GM12801 (cell line): ENCODE measurements around the gene PNLDC1.

Experiments used
- TF ChIP-seq, protein P1 (sequence below): IDR thresholded peaks from one replicate; pipeline ENCODE4 v1.5.1; 2011; ENCODE audit warnings: control low read depth; ENCODE audit not compliant: insufficient read length; ENCODE audit errors: extremely low read depth

The PNLDC1 gene

DNA sequence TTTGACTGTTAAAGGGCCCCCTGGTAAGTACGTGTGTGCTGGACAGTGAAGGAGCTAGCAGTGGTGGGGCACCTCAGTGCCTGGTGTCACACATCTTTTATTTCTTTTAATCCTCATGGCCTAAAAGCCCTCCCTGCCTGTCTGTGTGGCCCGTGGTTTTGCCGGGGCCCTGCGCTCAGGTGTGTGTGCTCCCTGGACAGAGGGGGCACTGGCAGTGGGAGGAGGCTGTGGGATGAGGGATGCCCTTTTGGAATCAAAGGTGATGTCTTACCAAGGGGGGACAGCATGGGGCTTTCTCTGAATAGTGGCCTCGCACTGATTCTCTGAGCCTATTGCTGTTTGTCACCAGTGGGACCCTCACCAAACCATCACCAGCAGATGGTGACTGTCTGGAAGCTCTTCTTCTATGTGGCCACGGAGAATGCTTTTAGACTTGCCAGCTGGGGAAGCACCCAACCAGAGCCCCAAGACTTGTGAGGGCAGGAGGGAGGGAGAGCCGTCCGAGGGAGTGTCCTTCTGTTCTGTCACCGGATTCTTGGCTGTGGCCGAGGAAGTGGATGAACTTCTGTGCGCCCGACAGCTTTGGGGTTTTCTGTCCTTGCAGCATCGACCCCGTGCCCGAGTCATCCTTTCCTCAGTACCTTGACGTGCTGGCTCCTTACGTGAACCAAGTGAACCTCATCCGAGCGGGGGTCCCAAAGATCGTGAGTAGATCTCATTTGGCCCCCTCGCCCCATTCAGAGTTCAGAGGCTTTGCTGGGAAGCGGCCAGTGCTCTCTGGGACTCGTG, 18.1 kb downstream of the PNLDC1 start:
- TF ChIP-seq, protein P1, sequence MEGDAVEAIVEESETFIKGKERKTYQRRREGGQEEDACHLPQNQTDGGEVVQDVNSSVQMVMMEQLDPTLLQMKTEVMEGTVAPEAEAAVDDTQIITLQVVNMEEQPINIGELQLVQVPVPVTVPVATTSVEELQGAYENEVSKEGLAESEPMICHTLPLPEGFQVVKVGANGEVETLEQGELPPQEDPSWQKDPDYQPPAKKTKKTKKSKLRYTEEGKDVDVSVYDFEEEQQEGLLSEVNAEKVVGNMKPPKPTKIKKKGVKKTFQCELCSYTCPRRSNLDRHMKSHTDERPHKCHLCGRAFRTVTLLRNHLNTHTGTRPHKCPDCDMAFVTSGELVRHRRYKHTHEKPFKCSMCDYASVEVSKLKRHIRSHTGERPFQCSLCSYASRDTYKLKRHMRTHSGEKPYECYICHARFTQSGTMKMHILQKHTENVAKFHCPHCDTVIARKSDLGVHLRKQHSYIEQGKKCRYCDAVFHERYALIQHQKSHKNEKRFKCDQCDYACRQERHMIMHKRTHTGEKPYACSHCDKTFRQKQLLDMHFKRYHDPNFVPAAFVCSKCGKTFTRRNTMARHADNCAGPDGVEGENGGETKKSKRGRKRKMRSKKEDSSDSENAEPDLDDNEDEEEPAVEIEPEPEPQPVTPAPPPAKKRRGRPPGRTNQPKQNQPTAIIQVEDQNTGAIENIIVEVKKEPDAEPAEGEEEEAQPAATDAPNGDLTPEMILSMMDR, result no peak

DNA sequence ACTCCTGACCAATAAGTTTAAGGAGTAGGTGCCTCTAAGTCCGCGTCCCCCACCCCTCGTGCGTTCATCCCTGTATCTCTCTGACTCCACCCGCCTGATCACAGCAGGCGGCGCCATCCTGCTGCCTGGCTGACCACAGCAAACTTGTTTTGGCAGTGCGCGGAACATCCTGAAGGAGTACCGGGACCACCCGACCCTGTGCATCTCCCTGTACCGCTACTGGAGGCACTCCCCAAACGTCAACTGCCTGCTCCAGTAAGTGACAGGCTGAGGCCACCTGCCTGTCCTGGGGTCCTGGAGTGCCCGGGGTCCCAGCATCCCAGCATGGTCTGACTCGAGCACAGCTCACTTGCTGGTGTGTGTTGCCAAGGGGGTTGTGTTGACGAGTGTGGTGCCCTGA, 19.0 kb downstream of the PNLDC1 start:
- TF ChIP-seq, protein P1, result no peak

GRCh38 chr6:159819932-159820640, 20.0 kb downstream of the PNLDC1 start:
- TF ChIP-seq, protein P1, result no peak

- TF ChIP-seq, protein P1, result no peak
These were observed 21.0 kb downstream of the PNLDC1 start for GRCh38 chr6:159821122-159821521.

- TF ChIP-seq, protein P1, result no peak
These were observed 21.6 kb downstream of the PNLDC1 start for GRCh38 chr6:159821726-159822125.

- TF ChIP-seq, protein P1, result no peak
These were observed 23.9 kb downstream of the PNLDC1 start for GRCh38 chr6:159823953-159824352.

DNA sequence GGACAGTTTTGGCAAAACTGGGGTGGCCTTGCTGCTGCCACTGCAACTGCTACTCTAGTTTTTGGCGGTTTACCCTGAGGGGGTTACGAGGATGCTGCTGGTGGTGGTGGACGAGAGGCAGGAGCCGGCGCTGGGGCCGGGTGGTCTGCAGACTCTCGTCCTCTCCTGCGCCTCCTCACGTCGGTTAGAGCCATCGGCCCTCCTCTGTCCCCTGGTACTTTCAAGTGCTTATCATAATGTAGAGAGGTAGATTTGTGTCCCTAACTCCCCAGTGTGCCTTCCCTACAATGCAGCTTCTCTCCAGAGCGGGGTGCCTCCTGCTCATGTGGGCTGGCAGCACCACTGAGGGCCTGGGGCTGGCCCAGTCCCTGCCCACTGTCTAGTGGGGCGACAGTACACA, 25.9 kb downstream of the PNLDC1 start:
- TF ChIP-seq, protein P1, result no peak
